GM12878 (cell line): ENCODE results near the gene HOTAIR. TPM values are rescaled to one million over a fixed set of nuclear protein-coding genes. Genes with fewer than 3 reads are reported as not detected.

Source experiments
- ATAC-seq: fragments of 200-7000 bp; cut with Tn5 transposase; 3 replicates; pipeline ENCODE4 v1.9.1; 2020; ENCODE audit warnings: mild to moderate bottlenecking, moderate library complexity
- BruUV-seq: library from RNA; stranded (reverse); fragments of 400-500 nt; replicated peaks from 2 replicates; lab custom pipeline; 2021; lab: Mats Ljungman, UMichigan
- CTCF ChIA-PET: fragments of 300-600 bp; sonication (Branson Sonifier 250); formaldehyde crosslinking; extraction: SDS; loops from one replicate; lab custom pipeline; 2021; ENCODE audit warnings: inconsistent platforms; lab: Yijun Ruan, JAX
- POLR2A ChIA-PET: fragments of 350-600 bp; formaldehyde crosslinking; extraction: SDS; loops from one replicate; lab custom pipeline; 2021; ENCODE audit warnings: inconsistent platforms; lab: Charles Lee
- RAD21 ChIA-PET: fragments of 300-600 bp; sonication (Branson Sonifier 250); formaldehyde crosslinking; loops from one replicate; lab custom pipeline; 2023; ENCODE audit warnings: antibody characterized with exemption; ENCODE audit not compliant: unreplicated experiment; lab: Charles Lee
- SMC1A ChIA-PET: fragments of 300-600 bp; sonication (Branson Sonifier 250); formaldehyde crosslinking; loops from one replicate; lab custom pipeline; 2023; ENCODE audit not compliant: unreplicated experiment, uncharacterized antibody; lab: Charles Lee
- DNase-seq: peaks from one replicate; pipeline ENCODE4 v3.0.0-alpha.2; 2011; ENCODE audit warnings: low read depth, low spot score
- FAIRE-seq: peaks from 3 replicates; lab custom pipeline; 2011; peaks lifted over from hg19 to GRCh38; lab: Jason Lieb, UNC
- H2AFZ ChIP-seq: 2 replicates; pipeline ENCODE4 v1.6.0; 2011; ENCODE audit warnings: low read depth, low read length, control low read depth; ENCODE audit not compliant: control insufficient read depth
- H3K27ac ChIP-seq: 2 replicates; pipeline ENCODE4 v1.5.1; 2011; ENCODE audit warnings: control low read depth; ENCODE audit not compliant: control insufficient read depth, insufficient read depth
- H3K27me3 ChIP-seq, 2 experiments: replicated peaks in 1 of 2; 2 replicates each; pipeline versions ENCODE4 v1.6.0 to v1.6.1; 2011; ENCODE audit warnings: low read length in 1 of 2; ENCODE audit not compliant: control insufficient read depth in 2 of 2, insufficient read depth in 2 of 2
- H3K36me3 ChIP-seq, 2 experiments: 2 replicates each; pipeline ENCODE4 v1.5.1; 2011; ENCODE audit warnings: low read length in 1 of 2; ENCODE audit not compliant: control insufficient read depth in 2 of 2, insufficient read depth in 2 of 2
- H3K4me1 ChIP-seq: 2 replicates; pipeline ENCODE4 v1.6.1; 2011; ENCODE audit warnings: mild to moderate bottlenecking, low read length, moderate library complexity, mixed read lengths; ENCODE audit not compliant: control insufficient read depth, insufficient read depth
- H3K4me2 ChIP-seq: 2 replicates; pipeline ENCODE4 v1.6.0; 2011; ENCODE audit warnings: control low read depth; ENCODE audit not compliant: control insufficient read depth, insufficient read depth
- H3K4me3 ChIP-seq: fragments of 200-600 bp; sonication (generic); 2 replicates; pipeline ENCODE4 v1.5.1; 2016
- H3K79me2 ChIP-seq: 2 replicates; pipeline ENCODE4 v1.6.0; 2011; ENCODE audit warnings: low read length; ENCODE audit not compliant: control insufficient read depth, insufficient read depth
- H3K9ac ChIP-seq: 2 replicates; pipeline ENCODE4 v1.8.0; 2011; ENCODE audit warnings: low read length, control low read depth, mixed read lengths; ENCODE audit not compliant: control insufficient read depth, insufficient read depth
- H3K9me3 ChIP-seq: replicated peaks from 3 replicates; pipeline ENCODE4 v1.5.1; 2011; ENCODE audit warnings: mild to moderate bottlenecking, low read length; ENCODE audit not compliant: control insufficient read depth, insufficient read depth
- H4K20me1 ChIP-seq: 2 replicates; pipeline ENCODE4 v1.6.0; 2011; ENCODE audit not compliant: control insufficient read depth, insufficient read depth
- ASH2L ChIP-seq: fragments of 300-600, 200-600 bp; sonication (generic); IDR thresholded peaks from 2 replicates; pipeline ENCODE4 v1.6.1; 2017; ENCODE audit warnings: low read depth, mild to moderate bottlenecking, borderline replicate concordance
- BHLHE40 ChIP-seq, 2 experiments: fragments of 450-650 bp in 1 of 2; IDR thresholded peaks; 2 replicates each; pipeline ENCODE4 v1.6.1; 2011 to 2017; ENCODE audit warnings: low read depth in 2 of 2, borderline replicate concordance in 1 of 2, improper control_type of control experiment in 1 of 2, low read length in 1 of 2, mild to moderate bottlenecking in 1 of 2
- CHD2 ChIP-seq: IDR thresholded peaks from 2 replicates; pipeline ENCODE4 v1.6.1; 2011; ENCODE audit warnings: low read depth, low read length, improper control_type of control experiment, borderline replicate concordance
- FOS ChIP-seq: IDR thresholded peaks from 3 replicates; pipeline ENCODE4 v1.6.1; 2011; ENCODE audit warnings: borderline replicate concordance; ENCODE audit not compliant: insufficient read length; ENCODE audit errors: extremely low read depth
- HDAC6 ChIP-seq: fragments of 200-600 bp; sonication (generic); IDR thresholded peaks from one replicate; pipeline ENCODE4 v1.8.0; 2017; ENCODE audit warnings: antibody characterized with exemption; ENCODE audit not compliant: unreplicated experiment
- SUZ12 ChIP-seq: fragments of 200-600 bp; sonication (generic); IDR thresholded peaks from one replicate; pipeline ENCODE4 v1.6.1; 2018; ENCODE audit warnings: antibody characterized with exemption, mild to moderate bottlenecking; ENCODE audit not compliant: unreplicated experiment
- ZNF24 ChIP-seq: fragments of 450-650 bp; IDR thresholded peaks from 2 replicates; pipeline ENCODE4 v1.6.1; 2017; ENCODE audit warnings: antibody characterized with exemption, mild to moderate bottlenecking
- WGBS: methylation state at CpG from one replicate; pipeline ENCODE4 v1.1.6; 2016; ENCODE audit warnings: low lambda C conversion rate; ENCODE audit not compliant: insufficient replicate concordance, insufficient coverage; ENCODE audit errors: missing lambda C conversion rate; 5-methylcytosine and 5-hydroxymethylcytosine counted together
- in situ Hi-C: fragments of 300-500 bp; cut with MboI; formaldehyde crosslinking; loops from 9 replicates; pipeline ENCODE4 v1.14.3; 2018; ENCODE audit warnings: mixed read lengths
- intact Hi-C: fragments of 100-400 bp; cut with micrococcal nuclease; formaldehyde crosslinking; loops from one replicate; pipeline ENCODE4 v1.14.2; 2022; ENCODE audit not compliant: unreplicated experiment
- polyA plus RNA-seq, 11 experiments: library from polyadenylated mRNA; depleted of rRNA in 4 of 11; unstranded in 6 of 11; stranded (reverse) in 5 of 11; fragments of >200 nt; fragmentation: Nextera tagmentation in 4 of 11; fragmentation: Illumina TruSeq in 1 of 11; extraction: Ambion mirVana in 4 of 11; extraction: Trizol in 1 of 11; gene quantifications; 1 replicate in 1 of 11; 2 replicates in 10 of 11; pipeline versions ENCODE4 v1.2.1 to v1.2.3, GENCODE V29; 2011 to 2016; ENCODE audit warnings: inconsistent platforms in 2 of 11, missing spikeins in 2 of 11, low read depth in 1 of 11
- total RNA-seq, 4 experiments: library from RNA; depleted of rRNA in 3 of 4; stranded (reverse); fragments of >200 nt in 3 of 4; fragmentation: Illumina TruSeq in 1 of 4; extraction: Trizol in 1 of 4; gene quantifications; 2 replicates each; pipeline versions ENCODE4 v1.2.1 to v1.2.3, GENCODE V29; 2013 to 2021

HOTAIR gene
- total and polyA plus RNA-seq, 10 of the 15 experiments (the other 5 are each of a cell fraction or from before 2014, with no cell fraction given), result not detected

DNA sequence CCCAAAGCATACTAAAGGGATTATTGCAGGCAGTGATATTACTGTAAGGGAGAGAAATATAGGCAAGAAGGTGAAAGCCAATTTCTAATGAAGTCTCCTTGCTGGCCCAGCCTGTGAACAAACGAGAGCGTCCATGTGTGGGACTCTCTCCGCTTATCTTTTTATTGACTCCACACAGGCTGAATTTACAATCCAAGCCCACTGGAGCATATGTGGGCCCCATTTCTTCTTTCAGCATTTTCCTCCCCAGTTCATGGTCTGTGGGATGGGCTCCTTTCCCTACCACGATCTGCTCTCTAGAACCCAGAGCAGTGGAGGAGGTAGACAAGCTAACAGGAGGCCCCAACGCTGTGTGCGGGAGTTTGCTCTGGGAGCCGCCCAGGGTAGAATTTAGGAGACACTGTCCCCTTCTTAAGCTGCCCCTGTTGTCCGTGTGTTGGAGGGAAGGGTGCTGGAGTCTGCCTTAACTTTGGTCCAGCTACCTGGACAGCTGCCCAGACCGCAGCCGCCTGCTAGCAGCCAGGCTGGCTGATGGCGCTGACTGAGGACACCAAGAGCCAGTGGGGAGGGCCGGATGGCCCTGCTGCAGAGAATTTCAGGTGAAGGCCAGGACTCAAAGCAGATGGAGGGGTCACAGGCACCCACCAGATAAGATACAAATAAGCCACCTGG, 5.0 kb downstream of the HOTAIR start:
- H3K9ac ChIP-seq, result no peak overlapping the region
- TF ChIP-seq ASH2L (no peak), CHD2 (no peak), ZNF24 (no peak), FOS (no peak), BHLHE40 (IDR thresholded peaks at IDR 0.05; ENCODE audit: borderline replicate concordance in 1 of 2, low read depth in 2 of 2, low read length in 1 of 2) (no peak), SUZ12 (no peak), HDAC6 (no peak)
- H3K36me3 ChIP-seq, result no peaks in the 10 kb centered on the region
- no peak overlapping the region for H3K4me3 ChIP-seq
- H3K27me3 ChIP-seq, result peaks cover 31 to 56% of the 10 kb centered on the region in 2 experiments
- no peaks in the 10 kb centered on the region; the same call in 1 of the 2 replicates for H4K20me1 ChIP-seq
- RAD21 ChIA-PET, result no interaction called here
- BruUV-seq, result no TSS peak
- no peak overlapping the region for H3K27ac ChIP-seq
- intact Hi-C loops (no loop called here), in situ Hi-C loops (no loop called here)
- 45% methylated on average over 12 of the region's 12 CpGs for WGBS
- H2AFZ ChIP-seq, result no peak overlapping the region
- H3K4me1 ChIP-seq, result no peaks in the 10 kb centered on the region
- H3K4me2 ChIP-seq, result no peak overlapping the region
- ATAC-seq (no peak), FAIRE-seq (no peak), DNase-seq (no peak)
- POLR2A ChIA-PET, result no interaction called here
- no peaks in the 10 kb centered on the region; the same call in 2 of the 3 replicates for H3K9me3 ChIP-seq
- no peaks in the 10 kb centered on the region for H3K79me2 ChIP-seq
- CTCF ChIA-PET, result interaction anchor here (0.8 kb wide), 1 partner anchor 430 kb away, joined by 3 read pairs; no protein-coding TSS in a partner anchor
- SMC1A ChIA-PET, result no interaction called here
